HG02943 (cell line): ENCODE data around the gene ENKD1.

Experiments
- ATAC-seq: cut with Tn5 transposase; IDR thresholded peaks from one replicate; pipeline ENCODE4 v1.9.1; 2021; ENCODE audit warnings: mild to moderate bottlenecking, low read depth, moderate library complexity; ENCODE audit not compliant: unreplicated experiment

ENKD1 gene

GRCh38 chr16:67664258-67664657, 2.3 kb downstream of the ENKD1 start:
- no peak for ATAC-seq

GRCh38 chr16:67663877-67664222, 2.7 kb downstream of the ENKD1 start:
- ATAC-seq: no peak

GRCh38 chr16:67663151-67663876, 3.2 kb downstream of the ENKD1 start:
- ATAC-seq: no peak

- ATAC-seq: no peak
Measured at GRCh38 chr16:67662653-67663010, 3.9 kb downstream of the ENKD1 start.

GRCh38 chr16:67661886-67662652, 4.5 kb downstream of the ENKD1 start:
- no peak for ATAC-seq

GRCh38 chr16:67661101-67661761, 5.3 kb downstream of the ENKD1 start:
- no peak for ATAC-seq

GRCh38 chr16:67660564-67661028, 6.0 kb downstream of the ENKD1 start, which contains the start of gene PARD6A:
TSS of gene PARD6A (plus strand) at chr16:67660960. CDS start at chr16:67661039, 79 bp downstream.
- ATAC-seq: peak; percentile 75

GRCh38 chr16:67659675-67660563, 6.6 kb downstream of the ENKD1 start, which contains the start of gene ACD:
TSS of gene ACD (minus strand) at chr16:67660260. CDS start at chr16:67660220, 40 bp downstream.
- peak; percentile 53 for ATAC-seq

GRCh38 chr16:67658849-67659674, 7.5 kb downstream of the ENKD1 start:
- ATAC-seq: no peak

GRCh38 chr16:67657751-67658518, 8.6 kb downstream of the ENKD1 start:
- no peak for ATAC-seq

- no peak for ATAC-seq
Measured at GRCh38 chr16:67657017-67657608, 9.4 kb downstream of the ENKD1 start.

GRCh38 chr16:67656344-67657016, 10.1 kb downstream of the ENKD1 start:
- ATAC-seq: no peak

- ATAC-seq: no peak
Measured at GRCh38 chr16:67655363-67655762, 11.2 kb downstream of the ENKD1 start.

GRCh38 chr16:67654403-67654911, 12.1 kb downstream of the ENKD1 start:
- ATAC-seq: no peak

GRCh38 chr16:67653789-67654402, 12.7 kb downstream of the ENKD1 start:
- ATAC-seq: no peak

- ATAC-seq: no peak
Measured at GRCh38 chr16:67653128-67653788, 13.3 kb downstream of the ENKD1 start.
